Measurements from ENCODE around the gene RPRD1A. TPM values are rescaled to one million over a fixed set of nuclear protein-coding genes. Genes with fewer than 3 reads are reported as not detected.

Gene RPRD1A
- total and polyA plus RNA-seq, 9 of the 15 experiments (the other 6 are each of a cell fraction or from before 2014, with no cell fraction given), result 30.2 to 142 (median 66.0) TPM

DNA sequence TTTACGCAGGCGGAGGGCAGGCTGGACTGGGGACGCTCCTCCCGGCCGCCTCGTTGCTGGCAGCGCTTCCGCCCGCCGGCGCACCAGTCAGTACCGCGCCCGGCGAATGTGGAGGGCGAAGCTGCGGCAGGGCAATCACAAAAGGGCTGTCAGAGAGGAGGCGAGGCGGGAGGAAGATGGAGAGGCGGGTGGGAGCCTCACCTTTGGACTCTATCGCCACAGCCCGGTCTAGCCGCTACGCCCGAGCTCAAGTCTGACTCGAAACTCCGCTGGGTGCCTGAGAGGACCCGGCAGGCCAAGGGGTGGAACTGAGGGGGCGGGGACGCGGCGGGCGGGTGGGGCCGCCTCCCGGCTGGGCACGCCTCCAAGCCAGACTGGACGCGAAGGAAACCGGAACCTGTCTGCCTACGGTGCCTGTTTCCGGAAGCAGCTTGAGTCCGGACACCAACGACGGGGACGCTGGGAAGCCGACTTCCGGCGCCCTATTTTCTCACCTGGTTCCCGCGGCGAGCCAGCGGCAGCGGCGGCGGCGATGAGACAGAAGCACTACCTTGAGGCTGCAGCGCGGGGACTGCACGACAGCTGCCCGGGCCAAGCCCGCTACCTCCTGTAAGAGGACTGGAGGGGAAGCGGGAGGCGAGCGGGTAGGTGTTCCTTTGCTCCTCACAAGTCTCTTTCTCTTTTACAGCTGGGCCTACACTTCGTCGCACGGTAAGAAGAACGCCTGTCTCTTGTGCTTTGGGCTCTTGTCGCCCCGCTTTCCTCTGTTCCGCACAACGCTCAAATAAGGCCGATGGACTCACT, 95.0 kb downstream of the RPRD1A start, which contains the start of gene RMP24 (continued):
- TF ChIP-seq RFX5 (IDR thresholded peaks at IDR 0.05; ENCODE audit: low read depth, low read length) (0 out of 2 replicates have a peak, but pooled peaks have one; percentile 24), CHD4 (IDR thresholded peaks at IDR 0.05; ENCODE audit: insufficient read depth, insufficient replicate concordance, low read depth, low read length, poor library complexity, severe bottlenecking) (no peak), POLR2AphosphoS5 (IDR thresholded peaks at IDR 0.05; ENCODE audit: control insufficient read depth, insufficient read depth, low read depth, low read length) (peak; percentile 60; the same call in 1 of the 2 replicates), HDAC8 (tag; IDR thresholded peaks at IDR 0.05) (0 out of 2 replicates have a peak, but pooled peaks have one; percentile 35), MCM2 (IDR thresholded peaks at IDR 0.05; ENCODE audit: low read depth) (no peak), NR1H2 (CRISPR knock-in tag; IDR thresholded peaks at IDR 0.05) (no peak), TRIM28 (IDR thresholded peaks at IDR 0.05) (no peak), EWSR1 (IDR thresholded peaks at IDR 0.05; ENCODE audit: borderline replicate concordance, low read depth, partially characterized antibody) (no peak), ILK (tag; IDR thresholded peaks at IDR 0.05; ENCODE audit: borderline replicate concordance, low read depth) (no peak), ZNF589 (CRISPR knock-in tag; IDR thresholded peaks at IDR 0.05; ENCODE audit: low read depth) (peak; percentile 48; the same call in 1 of the 2 replicates), KLF6 (CRISPR knock-in tag; IDR thresholded peaks at IDR 0.05; ENCODE audit: borderline replicate concordance) (no peak), NFIX (CRISPR knock-in tag; IDR thresholded peaks at IDR 0.05; ENCODE audit: low read depth) (no peak), KDM1A (IDR thresholded peaks at IDR 0.05) (no peak)
- TF ChIP-seq, protein P1, sequence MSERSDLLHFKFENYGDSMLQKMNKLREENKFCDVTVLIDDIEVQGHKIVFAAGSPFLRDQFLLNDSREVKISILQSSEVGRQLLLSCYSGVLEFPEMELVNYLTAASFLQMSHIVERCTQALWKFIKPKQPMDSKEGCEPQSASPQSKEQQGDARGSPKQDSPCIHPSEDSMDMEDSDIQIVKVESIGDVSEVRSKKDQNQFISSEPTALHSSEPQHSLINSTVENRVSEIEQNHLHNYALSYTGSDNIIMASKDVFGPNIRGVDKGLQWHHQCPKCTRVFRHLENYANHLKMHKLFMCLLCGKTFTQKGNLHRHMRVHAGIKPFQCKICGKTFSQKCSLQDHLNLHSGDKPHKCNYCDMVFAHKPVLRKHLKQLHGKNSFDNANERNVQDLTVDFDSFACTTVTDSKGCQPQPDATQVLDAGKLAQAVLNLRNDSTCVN (CRISPR knock-in tag; IDR thresholded peaks at IDR 0.05), result 0 out of 2 replicates have a peak, but pooled peaks have one; percentile 6
- TF ChIP-seq, protein P2, sequence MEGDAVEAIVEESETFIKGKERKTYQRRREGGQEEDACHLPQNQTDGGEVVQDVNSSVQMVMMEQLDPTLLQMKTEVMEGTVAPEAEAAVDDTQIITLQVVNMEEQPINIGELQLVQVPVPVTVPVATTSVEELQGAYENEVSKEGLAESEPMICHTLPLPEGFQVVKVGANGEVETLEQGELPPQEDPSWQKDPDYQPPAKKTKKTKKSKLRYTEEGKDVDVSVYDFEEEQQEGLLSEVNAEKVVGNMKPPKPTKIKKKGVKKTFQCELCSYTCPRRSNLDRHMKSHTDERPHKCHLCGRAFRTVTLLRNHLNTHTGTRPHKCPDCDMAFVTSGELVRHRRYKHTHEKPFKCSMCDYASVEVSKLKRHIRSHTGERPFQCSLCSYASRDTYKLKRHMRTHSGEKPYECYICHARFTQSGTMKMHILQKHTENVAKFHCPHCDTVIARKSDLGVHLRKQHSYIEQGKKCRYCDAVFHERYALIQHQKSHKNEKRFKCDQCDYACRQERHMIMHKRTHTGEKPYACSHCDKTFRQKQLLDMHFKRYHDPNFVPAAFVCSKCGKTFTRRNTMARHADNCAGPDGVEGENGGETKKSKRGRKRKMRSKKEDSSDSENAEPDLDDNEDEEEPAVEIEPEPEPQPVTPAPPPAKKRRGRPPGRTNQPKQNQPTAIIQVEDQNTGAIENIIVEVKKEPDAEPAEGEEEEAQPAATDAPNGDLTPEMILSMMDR (IDR thresholded peaks at IDR 0.05 in 2 of 3, conservative IDR thresholded peaks at IDR 0.05 in 1 of 3; ENCODE audit: insufficient read depth in 2 of 3, low read depth in 1 of 3, low read length in 3 of 3), result no peak
- TF ChIP-seq, protein P3, sequence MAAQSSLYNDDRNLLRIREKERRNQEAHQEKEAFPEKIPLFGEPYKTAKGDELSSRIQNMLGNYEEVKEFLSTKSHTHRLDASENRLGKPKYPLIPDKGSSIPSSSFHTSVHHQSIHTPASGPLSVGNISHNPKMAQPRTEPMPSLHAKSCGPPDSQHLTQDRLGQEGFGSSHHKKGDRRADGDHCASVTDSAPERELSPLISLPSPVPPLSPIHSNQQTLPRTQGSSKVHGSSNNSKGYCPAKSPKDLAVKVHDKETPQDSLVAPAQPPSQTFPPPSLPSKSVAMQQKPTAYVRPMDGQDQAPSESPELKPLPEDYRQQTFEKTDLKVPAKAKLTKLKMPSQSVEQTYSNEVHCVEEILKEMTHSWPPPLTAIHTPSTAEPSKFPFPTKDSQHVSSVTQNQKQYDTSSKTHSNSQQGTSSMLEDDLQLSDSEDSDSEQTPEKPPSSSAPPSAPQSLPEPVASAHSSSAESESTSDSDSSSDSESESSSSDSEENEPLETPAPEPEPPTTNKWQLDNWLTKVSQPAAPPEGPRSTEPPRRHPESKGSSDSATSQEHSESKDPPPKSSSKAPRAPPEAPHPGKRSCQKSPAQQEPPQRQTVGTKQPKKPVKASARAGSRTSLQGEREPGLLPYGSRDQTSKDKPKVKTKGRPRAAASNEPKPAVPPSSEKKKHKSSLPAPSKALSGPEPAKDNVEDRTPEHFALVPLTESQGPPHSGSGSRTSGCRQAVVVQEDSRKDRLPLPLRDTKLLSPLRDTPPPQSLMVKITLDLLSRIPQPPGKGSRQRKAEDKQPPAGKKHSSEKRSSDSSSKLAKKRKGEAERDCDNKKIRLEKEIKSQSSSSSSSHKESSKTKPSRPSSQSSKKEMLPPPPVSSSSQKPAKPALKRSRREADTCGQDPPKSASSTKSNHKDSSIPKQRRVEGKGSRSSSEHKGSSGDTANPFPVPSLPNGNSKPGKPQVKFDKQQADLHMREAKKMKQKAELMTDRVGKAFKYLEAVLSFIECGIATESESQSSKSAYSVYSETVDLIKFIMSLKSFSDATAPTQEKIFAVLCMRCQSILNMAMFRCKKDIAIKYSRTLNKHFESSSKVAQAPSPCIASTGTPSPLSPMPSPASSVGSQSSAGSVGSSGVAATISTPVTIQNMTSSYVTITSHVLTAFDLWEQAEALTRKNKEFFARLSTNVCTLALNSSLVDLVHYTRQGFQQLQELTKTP (IDR thresholded peaks at IDR 0.05; ENCODE audit: low read depth in 1 of 2, partially characterized antibody in 2 of 2), result peak in 1 of 2 experiments; percentile 54
- TF ChIP-seq, protein P4, sequence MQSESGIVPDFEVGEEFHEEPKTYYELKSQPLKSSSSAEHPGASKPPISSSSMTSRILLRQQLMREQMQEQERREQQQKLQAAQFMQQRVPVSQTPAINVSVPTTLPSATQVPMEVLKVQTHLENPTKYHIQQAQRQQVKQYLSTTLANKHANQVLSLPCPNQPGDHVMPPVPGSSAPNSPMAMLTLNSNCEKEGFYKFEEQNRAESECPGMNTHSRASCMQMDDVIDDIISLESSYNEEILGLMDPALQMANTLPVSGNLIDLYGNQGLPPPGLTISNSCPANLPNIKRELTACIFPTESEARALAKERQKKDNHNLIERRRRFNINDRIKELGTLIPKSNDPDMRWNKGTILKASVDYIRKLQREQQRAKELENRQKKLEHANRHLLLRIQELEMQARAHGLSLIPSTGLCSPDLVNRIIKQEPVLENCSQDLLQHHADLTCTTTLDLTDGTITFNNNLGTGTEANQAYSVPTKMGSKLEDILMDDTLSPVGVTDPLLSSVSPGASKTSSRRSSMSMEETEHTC (IDR thresholded peaks at IDR 0.05), result no peak
